Rectal smooth muscle tissue (tissue), 1 donor: Measurements from ENCODE around the gene MAP4K1.
"Not testable (repeated sequence)": the region's sequence is repeated elsewhere in the genome, so short reads cannot be mapped to it uniquely, and the experiment has no call there.

Experiments
- H3K27ac ChIP-seq: one replicate; pipeline ENCODE4 v1.7.0; 2013; ENCODE audit warnings: low read depth, low read length, inconsistent platforms
- H3K27me3 ChIP-seq: one replicate; pipeline ENCODE4 v1.7.0; 2013; ENCODE audit warnings: low read length; ENCODE audit not compliant: control insufficient read depth, insufficient read depth
- H3K36me3 ChIP-seq: one replicate; pipeline ENCODE4 v1.7.0; 2013; ENCODE audit warnings: low read length; ENCODE audit not compliant: control insufficient read depth, insufficient read depth
- H3K4me1 ChIP-seq: one replicate; pipeline ENCODE4 v1.7.0; 2013; ENCODE audit warnings: low read length; ENCODE audit not compliant: control insufficient read depth, insufficient read depth
- H3K4me3 ChIP-seq: one replicate; pipeline ENCODE4 v1.7.0; 2013; ENCODE audit warnings: low read length
- H3K9ac ChIP-seq: one replicate; pipeline ENCODE4 v1.7.0; 2013; ENCODE audit warnings: low read length

The MAP4K1 gene

GRCh38 chr19:38631811-38632475 lies 14.2 kb upstream of the MAP4K1 start:
- peaks cover 24% of the 10 kb centered on the region for H3K36me3 ChIP-seq
- not testable (repeated sequence) for H3K9ac ChIP-seq, H3K27me3 ChIP-seq, H3K27ac ChIP-seq, H3K4me1 ChIP-seq, H3K4me3 ChIP-seq

GRCh38 chr19:38631301-38631700 lies 13.5 kb upstream of the MAP4K1 start:
- not testable (repeated sequence) for H3K27me3 ChIP-seq, H3K9ac ChIP-seq, H3K4me3 ChIP-seq, H3K27ac ChIP-seq, H3K4me1 ChIP-seq
- peaks cover 27% of the 10 kb centered on the region for H3K36me3 ChIP-seq

GRCh38 chr19:38629568-38629967 lies 11.8 kb upstream of the MAP4K1 start:
- Histone ChIP-seq H3K4me3 (no peak overlapping the region), H3K27me3 (no peaks in the 10 kb centered on the region), H3K4me1 (no peaks in the 10 kb centered on the region), H3K27ac (no peak overlapping the region), H3K9ac (no peak overlapping the region), H3K36me3 (peaks cover 36% of the 10 kb centered on the region)

- H3K36me3 ChIP-seq: peaks cover 44% of the 10 kb centered on the region
- no peak overlapping the region for H3K4me3 ChIP-seq
- no peak overlapping the region for H3K27ac ChIP-seq
These were observed 8.6 kb upstream of the MAP4K1 start for GRCh38 chr19:38626401-38626800.

GRCh38 chr19:38624822-38625221 lies 7.1 kb upstream of the MAP4K1 start:
- H3K9ac ChIP-seq: no peak overlapping the region
- no peak overlapping the region for H3K4me3 ChIP-seq
- H3K4me1 ChIP-seq: peaks cover 1% of the 10 kb centered on the region
- H3K27me3 ChIP-seq: no peaks in the 10 kb centered on the region
- peaks cover 47% of the 10 kb centered on the region for H3K36me3 ChIP-seq
- H3K27ac ChIP-seq: no peak overlapping the region

More at GRCh38 chr19:38626401-38626800, 8.6 kb upstream of the MAP4K1 start:
- Histone ChIP-seq H3K27me3 (no peaks in the 10 kb centered on the region), H3K4me1 (no peaks in the 10 kb centered on the region), H3K9ac (no peak overlapping the region)

- peak overlapping the region; percentile 94 for H3K4me3 ChIP-seq
- H3K36me3 ChIP-seq: peaks cover 26% of the 10 kb centered on the region
- H3K9ac ChIP-seq: peak overlapping the region; percentile 96
- H3K27me3 ChIP-seq: no peaks in the 10 kb centered on the region
- peaks cover 12% of the 10 kb centered on the region for H3K4me1 ChIP-seq
- H3K27ac ChIP-seq: peak overlapping the region; percentile 84
These were observed 1.8 kb upstream of the MAP4K1 start for GRCh38 chr19:38619361-38620174.

GRCh38 chr19:38618590-38619360 lies 1.0 kb upstream of the MAP4K1 start, which contains the start of gene EIF3K:
TSS of gene EIF3K (plus strand) at chr19:38619188. CDS start at chr19:38619269, 81 bp downstream.
- H3K27ac ChIP-seq: peak within 1 kb of the TSS; percentile 84
- no peaks in the 10 kb centered on the region for H3K27me3 ChIP-seq
- H3K4me3 ChIP-seq: peak within 1 kb of the TSS; percentile 94
- peak within 1 kb of the TSS; percentile 96 for H3K9ac ChIP-seq
- peaks cover 12% of the 10 kb centered on the region for H3K4me1 ChIP-seq
- H3K36me3 ChIP-seq: peaks cover 21% of the 10 kb centered on the region

- H3K4me3 ChIP-seq: peak overlapping the region; percentile 85
- H3K27ac ChIP-seq: no peak overlapping the region
- peaks cover 18% of the 10 kb centered on the region for H3K36me3 ChIP-seq
- no peaks in the 10 kb centered on the region for H3K27me3 ChIP-seq
- peaks cover 12% of the 10 kb centered on the region for H3K4me1 ChIP-seq
- no peak overlapping the region for H3K9ac ChIP-seq
These were observed 430 bp downstream of the MAP4K1 start for GRCh38 chr19:38617283-38617763.

- Histone ChIP-seq H3K36me3 (peaks cover 8% of the 10 kb centered on the region), H3K27me3 (no peaks in the 10 kb centered on the region), H3K9ac (no peak overlapping the region), H3K4me3 (no peak overlapping the region), H3K27ac (no peak overlapping the region), H3K4me1 (peaks cover 12% of the 10 kb centered on the region)
These were observed 1.5 kb downstream of the MAP4K1 start for GRCh38 chr19:38616265-38616664.

GRCh38 chr19:38615007-38615581 lies 2.7 kb downstream of the MAP4K1 start:
- Histone ChIP-seq H3K4me1 (peaks cover 12% of the 10 kb centered on the region), H3K27me3 (no peaks in the 10 kb centered on the region), H3K27ac (no peak overlapping the region), H3K36me3 (peaks cover under 1% of the 10 kb centered on the region), H3K4me3 (no peak overlapping the region), H3K9ac (no peak overlapping the region)

GRCh38 chr19:38614289-38614688 lies 3.5 kb downstream of the MAP4K1 start:
- no peak overlapping the region for H3K4me3 ChIP-seq
- peaks cover 7% of the 10 kb centered on the region for H3K4me1 ChIP-seq

GRCh38 chr19:38606131-38606530 lies 11.6 kb downstream of the MAP4K1 start:
- Histone ChIP-seq H3K27ac (no peak overlapping the region), H3K4me3 (no peak overlapping the region), H3K4me1 (no peaks in the 10 kb centered on the region), H3K36me3 (no peaks in the 10 kb centered on the region), H3K9ac (no peak overlapping the region), H3K27me3 (no peaks in the 10 kb centered on the region)

More at GRCh38 chr19:38614289-38614688, 3.5 kb downstream of the MAP4K1 start:
- no peaks in the 10 kb centered on the region for H3K27me3 ChIP-seq
- H3K9ac ChIP-seq: no peak overlapping the region
- H3K27ac ChIP-seq: no peak overlapping the region
- H3K36me3 ChIP-seq: no peaks in the 10 kb centered on the region
